Measurements from ENCODE around the gene SLC48A1. TPM values are rescaled to one million over a fixed set of nuclear protein-coding genes. Genes with fewer than 3 reads are reported as not detected.

Gene SLC48A1
- total RNA-seq, 2 experiments from 2014 or later, result 4.5 to 5.8 TPM

DNA sequence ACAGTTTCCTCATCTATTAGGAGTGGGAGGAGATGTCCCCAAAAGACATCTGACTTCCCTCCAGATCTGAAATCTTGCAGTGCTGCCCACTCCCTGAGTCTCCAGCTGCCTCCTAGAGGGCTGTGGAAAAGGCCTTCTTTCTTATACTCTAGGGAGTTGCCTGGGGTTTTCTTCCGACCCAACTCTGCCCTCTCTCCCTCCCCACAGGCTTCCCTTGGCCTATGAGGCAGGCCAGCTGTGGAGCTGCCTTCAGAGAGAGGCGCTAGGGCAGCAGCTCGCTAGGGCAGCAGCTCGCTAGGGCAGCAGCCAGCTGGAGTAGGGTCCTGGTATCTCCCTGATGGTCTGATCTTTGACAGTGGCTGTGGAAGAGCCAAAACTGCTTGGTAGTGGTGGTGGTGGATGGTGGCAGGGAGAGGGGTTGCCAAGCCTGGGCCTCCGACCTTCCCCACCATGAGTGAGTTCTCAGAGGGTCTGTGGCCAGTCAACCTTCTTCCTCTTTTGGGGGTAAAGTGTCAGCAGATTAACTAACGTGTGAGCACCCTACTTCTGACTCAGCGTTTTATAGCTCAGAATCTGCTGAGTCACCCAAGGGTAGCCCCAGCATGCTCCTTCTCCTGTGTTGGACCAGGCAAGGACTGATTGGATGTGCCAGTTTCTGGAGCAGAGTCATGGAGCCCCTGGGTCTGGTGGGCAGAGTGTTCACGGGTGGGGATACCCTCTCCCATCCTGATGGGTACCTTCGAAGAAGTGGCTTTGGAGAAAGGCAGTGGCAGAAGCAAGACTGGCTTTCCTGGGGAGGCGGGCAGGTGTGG is 2.3 kb downstream of the SLC48A1 start:
- Histone ChIP-seq H3K4me3 (ENCODE audit: low read length) (no peak overlapping the region), H3K36me3 (ENCODE audit: insufficient read depth, low read length) (no peaks in the 10 kb centered on the region), H3K27ac (ENCODE audit: low read depth in 1 of 2, low read length in 2 of 2) (no peak overlapping the region), H3K9me3 (ENCODE audit: control insufficient read depth in 1 of 2, insufficient read depth in 1 of 2, low read length in 2 of 2) (no peaks in the 10 kb centered on the region), H3K27me3 (ENCODE audit: control insufficient read depth in 1 of 2, insufficient read depth in 2 of 2, low read length in 2 of 2) (no peaks in the 10 kb centered on the region), H3K4me1 (ENCODE audit: insufficient read depth, low read length) (peaks cover 43% of the 10 kb centered on the region)
- H3K27me3 Mint-ChIP-seq, result no peaks in the 10 kb centered on the region
- H3K36me3 Mint-ChIP-seq (ENCODE audit: low read depth), result no peaks in the 10 kb centered on the region
- intact Hi-C loops (cut with DNase I, micrococcal nuclease), result loop anchor here (5.0 kb wide), 2 partner anchors 123 to 172 kb away; no protein-coding TSS in a partner anchor
- H3K27ac Mint-ChIP-seq, result no peak overlapping the region
- no peak for TF ChIP-seq CTCF (IDR thresholded peaks at IDR 0.05)
- peaks cover 37% of the 10 kb centered on the region for H3K4me1 Mint-ChIP-seq (ENCODE audit: low read depth)
- peak overlapping the region; percentile 89 for H3K4me3 Mint-ChIP-seq
- ATAC-seq (ENCODE audit: poor library complexity) (no peak), DNase-seq (peak in 1 of 14 experiments; percentile 32)
- H3K9me3 Mint-ChIP-seq, result no peaks in the 10 kb centered on the region
- POLR2A ChIA-PET, result no interaction called here
- CTCF ChIA-PET, result interaction anchor here (1.7 to 2.5 kb wide), 2 partner anchors 31 to 63 kb away, joined by 4 to 11 read pairs; no protein-coding TSS in a partner anchor

- no peak overlapping the region for H3K4me3 ChIP-seq (ENCODE audit: low read length)
- H3K9me3 ChIP-seq (ENCODE audit: control insufficient read depth in 1 of 2, insufficient read depth in 1 of 2, low read length in 2 of 2), result no peaks in the 10 kb centered on the region
- H3K27ac ChIP-seq (ENCODE audit: low read depth in 1 of 2, low read length in 2 of 2), result no peak overlapping the region
- Mint-ChIP-seq H3K4me1 (ENCODE audit: low read depth) (peaks cover 37% of the 10 kb centered on the region), H3K4me3 (peak overlapping the region; percentile 15), H3K27me3 (no peaks in the 10 kb centered on the region), H3K27ac (no peak overlapping the region), H3K36me3 (ENCODE audit: low read depth) (no peaks in the 10 kb centered on the region), H3K9me3 (no peaks in the 10 kb centered on the region)
- TF ChIP-seq CTCF (IDR thresholded peaks at IDR 0.05), result no peak
- intact Hi-C loops (cut with DNase I, micrococcal nuclease), result loop anchor here (5.0 kb wide), 2 partner anchors 124 to 171 kb away; no protein-coding TSS in a partner anchor
- POLR2A ChIA-PET, result interaction anchor here (1.8 kb wide), 1 partner anchor 54 kb away, joined by 4 read pairs; no protein-coding TSS in a partner anchor
- DNase-seq (no peak), ATAC-seq (ENCODE audit: poor library complexity) (no peak)
- no peaks in the 10 kb centered on the region for H3K27me3 ChIP-seq (ENCODE audit: control insufficient read depth in 1 of 2, insufficient read depth in 2 of 2, low read length in 2 of 2)
- H3K4me1 ChIP-seq (ENCODE audit: insufficient read depth, low read length), result peaks cover 43% of the 10 kb centered on the region
- CTCF ChIA-PET, result interaction anchor here (0.6 to 4.7 kb wide), 6 partner anchors 9 to 985 kb away, joined by 3 to 31 read pairs (median 6); no protein-coding TSS in a partner anchor
- no peaks in the 10 kb centered on the region for H3K36me3 ChIP-seq (ENCODE audit: insufficient read depth, low read length)
Observed at GRCh38 chr12:47776471-47777143, 3.6 kb downstream of the SLC48A1 start.

DNA sequence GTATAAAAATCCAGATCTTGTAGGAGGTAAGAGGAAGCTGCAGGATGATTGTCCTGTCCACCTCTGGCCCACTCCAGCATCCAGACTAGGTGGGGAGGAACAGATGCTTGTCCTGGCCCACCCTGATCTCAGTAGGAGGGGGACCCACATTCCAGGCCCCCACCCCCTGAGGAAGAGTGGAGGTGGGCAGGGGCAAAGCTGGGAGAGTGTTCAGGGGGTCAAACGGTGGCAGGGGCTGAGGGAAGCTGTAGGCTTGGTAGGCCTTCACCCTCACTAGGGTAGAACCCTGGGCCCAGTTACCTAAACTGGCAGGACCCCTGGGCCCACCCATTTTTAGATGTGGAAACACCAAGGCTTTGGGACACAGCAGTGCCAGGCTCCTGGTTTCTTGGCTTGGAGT is 4.1 kb downstream of the SLC48A1 start:
- Mint-ChIP-seq H3K4me3 (no peak overlapping the region), H3K9me3 (no peaks in the 10 kb centered on the region), H3K36me3 (ENCODE audit: low read depth) (no peaks in the 10 kb centered on the region), H3K27ac (no peak overlapping the region), H3K4me1 (ENCODE audit: low read depth) (peaks cover 36% of the 10 kb centered on the region), H3K27me3 (no peaks in the 10 kb centered on the region)
- no peak for ATAC-seq (ENCODE audit: poor library complexity)
- Histone ChIP-seq H3K27me3 (ENCODE audit: control insufficient read depth in 1 of 2, insufficient read depth in 2 of 2, low read length in 2 of 2) (no peaks in the 10 kb centered on the region), H3K4me3 (ENCODE audit: low read length) (no peak overlapping the region), H3K4me1 (ENCODE audit: insufficient read depth, low read length) (peaks cover 42% of the 10 kb centered on the region), H3K9me3 (ENCODE audit: control insufficient read depth in 1 of 2, insufficient read depth in 1 of 2, low read length in 2 of 2) (no peaks in the 10 kb centered on the region), H3K27ac (ENCODE audit: low read depth in 1 of 2, low read length in 2 of 2) (no peak overlapping the region), H3K36me3 (ENCODE audit: insufficient read depth, low read length) (peaks cover 4% of the 10 kb centered on the region)
- POLR2A ChIA-PET, result interaction anchor here (0.5 to 2.7 kb wide), 4 partner anchors 31 to 1076 kb away, joined by 3 to 7 read pairs (median 4); no protein-coding TSS in a partner anchor
- intact Hi-C loops (cut with DNase I, micrococcal nuclease), result loop anchor here (5.0 kb wide), 2 partner anchors 125 to 170 kb away; no protein-coding TSS in a partner anchor
- no peak for DNase-seq
- no peak for TF ChIP-seq CTCF (IDR thresholded peaks at IDR 0.05)
- CTCF ChIA-PET, result interaction anchor here (0.6 to 4.7 kb wide), 5 partner anchors 9 to 985 kb away, joined by 3 to 31 read pairs (median 8); no protein-coding TSS in a partner anchor
